ENCODE results near the gene GNB3.
A peak's percentile ranks its signal among the peaks of the same experiment; 100 is the strongest.
"Not testable (repeated sequence)": the region's sequence is repeated elsewhere in the genome, so short reads cannot be mapped to it uniquely, and the experiment has no call there.

Gene GNB3

GRCh38 chr12:6874015-6874368, 33.3 kb downstream of the GNB3 start:
- not testable (repeated sequence) for FAIRE-seq

GRCh38 chr12:6879824-6880223, 39.1 kb downstream of the GNB3 start:
- FAIRE-seq; DNase-seq (ENCODE audit: low spot score): not testable (repeated sequence)

More at GRCh38 chr12:6874015-6874368, 33.3 kb downstream of the GNB3 start:
- not testable (repeated sequence) for DNase-seq (ENCODE audit: low spot score)

- FAIRE-seq: no peak
- no peak for DNase-seq (ENCODE audit: low spot score)
Observed at GRCh38 chr12:6883252-6883651, 42.5 kb downstream of the GNB3 start.

GRCh38 chr12:6883683-6884082, 43.0 kb downstream of the GNB3 start:
- no peak for DNase-seq (ENCODE audit: low spot score)
- no peak for FAIRE-seq

- no peak for DNase-seq (ENCODE audit: low spot score)
Observed at GRCh38 chr12:6884539-6884938, 43.8 kb downstream of the GNB3 start.

GRCh38 chr12:6886206-6886999, 45.7 kb downstream of the GNB3 start:
- DNase-seq (ENCODE audit: low spot score); FAIRE-seq: not testable (repeated sequence)

More at GRCh38 chr12:6884539-6884938, 43.8 kb downstream of the GNB3 start:
- no peak for FAIRE-seq

- FAIRE-seq: no peak
- no peak for DNase-seq (ENCODE audit: low spot score)
Observed at GRCh38 chr12:6887460-6887859, 46.7 kb downstream of the GNB3 start.

- no peak for DNase-seq (ENCODE audit: low spot score)
- FAIRE-seq: no peak
Observed at GRCh38 chr12:6888360-6888759, 47.6 kb downstream of the GNB3 start.

GRCh38 chr12:6888794-6889193, 48.1 kb downstream of the GNB3 start:
- DNase-seq (ENCODE audit: low spot score); FAIRE-seq: not testable (repeated sequence)

GRCh38 chr12:6889775-6890573, 49.2 kb downstream of the GNB3 start:
- not testable (repeated sequence) for FAIRE-seq; DNase-seq (ENCODE audit: low spot score)

GRCh38 chr12:6890789-6891645, 50.3 kb downstream of the GNB3 start:
- DNase-seq (ENCODE audit: low spot score): peak; percentile 91
- peak; percentile 11 for FAIRE-seq

- FAIRE-seq (no peak), DNase-seq (ENCODE audit: low spot score) (no peak)
Observed at GRCh38 chr12:6891646-6892001, 50.9 kb downstream of the GNB3 start.

- not testable (repeated sequence) for FAIRE-seq; DNase-seq (ENCODE audit: low spot score)
Observed at GRCh38 chr12:6892683-6893082, 52.0 kb downstream of the GNB3 start.

GRCh38 chr12:6894321-6894720, 53.6 kb downstream of the GNB3 start:
- FAIRE-seq: no peak
- no peak for DNase-seq (ENCODE audit: low spot score)

Measured in RCC 7860 (cell line).